Mesenchymal stem cell (in vitro differentiated cells and primary cell): ENCODE measurements around the gene SDHA.
"Not testable (repeated sequence)": the region's sequence is repeated elsewhere in the genome, so short reads cannot be mapped to it uniquely, and the experiment has no call there.

ENCODE experiments used
- DNase-seq: peaks from one replicate; pipeline ENCODE4 v3.0.0-alpha.2; 2013
- H2AFZ ChIP-seq: one replicate; pipeline ENCODE4 v1.6.1; 2013; ENCODE audit warnings: low read depth, mild to moderate bottlenecking, control low read depth, inconsistent platforms, low read length, moderate library complexity
- H2AK5ac ChIP-seq: 2 replicates; pipeline ENCODE4 v1.6.1; 2013; ENCODE audit warnings: low read length, moderate library complexity, mild to moderate bottlenecking, inconsistent platforms; ENCODE audit not compliant: severe bottlenecking
- H2BK120ac ChIP-seq: one replicate; pipeline ENCODE4 v1.6.1; 2013; ENCODE audit warnings: low read depth, mild to moderate bottlenecking, inconsistent platforms, low read length, moderate library complexity
- H2BK12ac ChIP-seq, 2 experiments: one replicate each; pipeline ENCODE4 v1.6.1; 2013; ENCODE audit warnings: inconsistent platforms in 2 of 2, low read length in 2 of 2, mild to moderate bottlenecking in 2 of 2, moderate library complexity in 2 of 2, control low read depth in 1 of 2
- H2BK15ac ChIP-seq: one replicate; pipeline ENCODE4 v1.6.1; 2013; ENCODE audit warnings: mild to moderate bottlenecking, low read depth, inconsistent platforms; ENCODE audit not compliant: poor library complexity, severe bottlenecking
- H2BK5ac ChIP-seq: 2 replicates; pipeline ENCODE4 v1.6.1; 2013; ENCODE audit warnings: low read depth, mild to moderate bottlenecking, low read length, control low read depth, inconsistent platforms; ENCODE audit not compliant: poor library complexity, severe bottlenecking
- H3K14ac ChIP-seq, 2 experiments: one replicate each; pipeline ENCODE4 v1.6.1; 2013; ENCODE audit warnings: inconsistent platforms in 2 of 2, low read length in 2 of 2, control low read depth in 1 of 2, mild to moderate bottlenecking in 1 of 2, moderate library complexity in 1 of 2
- H3K18ac ChIP-seq, 2 experiments: one replicate each; pipeline ENCODE4 v1.6.1; 2013; ENCODE audit warnings: inconsistent platforms in 2 of 2, low read length in 2 of 2, control low read depth in 1 of 2, low read depth in 1 of 2, mild to moderate bottlenecking in 1 of 2
- H3K23ac ChIP-seq, 2 experiments: one replicate each; pipeline ENCODE4 v1.6.1; 2013; ENCODE audit warnings: inconsistent platforms in 2 of 2, low read length in 2 of 2, mild to moderate bottlenecking in 2 of 2, moderate library complexity in 2 of 2, control low read depth in 1 of 2
- H3K27ac ChIP-seq: 2 replicates; pipeline ENCODE4 v1.5.1; 2013; ENCODE audit warnings: mild to moderate bottlenecking, moderate library complexity, low read length, control low read depth, inconsistent platforms; ENCODE audit not compliant: poor library complexity, severe bottlenecking
- H3K27me3 ChIP-seq, 2 experiments: 2 replicates each; pipeline versions ENCODE4 v1.6.1 to v1.7.0; 2013; ENCODE audit warnings: low read length in 2 of 2, mild to moderate bottlenecking in 2 of 2, moderate library complexity in 2 of 2, control low read depth in 1 of 2, inconsistent platforms in 1 of 2; ENCODE audit not compliant: control insufficient read depth in 1 of 2, insufficient read depth in 1 of 2
- H3K36me3 ChIP-seq, 2 experiments: 2 replicates each; pipeline versions ENCODE4 v1.6.1 to v1.7.0; 2013; ENCODE audit warnings: low read length in 2 of 2, control low read depth in 1 of 2, inconsistent platforms in 1 of 2, low read depth in 1 of 2, mild to moderate bottlenecking in 1 of 2; ENCODE audit not compliant: insufficient read depth in 2 of 2, control insufficient read depth in 1 of 2
- H3K4ac ChIP-seq, 2 experiments: one replicate each; pipeline ENCODE4 v1.6.1; 2013; ENCODE audit warnings: inconsistent platforms in 2 of 2, low read length in 2 of 2, mild to moderate bottlenecking in 2 of 2, moderate library complexity in 2 of 2, control low read depth in 1 of 2, low read depth in 1 of 2
- H3K4me1 ChIP-seq: 2 replicates; pipeline ENCODE4 v1.6.1; 2013; ENCODE audit warnings: low read depth, low read length, control low read depth; ENCODE audit not compliant: control insufficient read depth, insufficient read depth
- H3K4me2 ChIP-seq: 2 replicates; pipeline ENCODE4 v1.6.1; 2013; ENCODE audit warnings: low read length, mild to moderate bottlenecking, inconsistent platforms; ENCODE audit not compliant: poor library complexity, severe bottlenecking
- H3K4me3 ChIP-seq, 2 experiments: 2 replicates each; pipeline versions ENCODE4 v1.5.1 to v1.7.0; 2013; ENCODE audit warnings: low read length in 2 of 2, mild to moderate bottlenecking in 2 of 2, control low read depth in 1 of 2, low read depth in 1 of 2; ENCODE audit not compliant: insufficient read depth in 1 of 2
- H3K79me1 ChIP-seq: replicated peaks from 2 replicates; pipeline ENCODE4 v1.6.1; 2013; ENCODE audit warnings: mild to moderate bottlenecking, control low read depth, low read length, inconsistent platforms; ENCODE audit not compliant: poor library complexity, severe bottlenecking
- H3K9ac ChIP-seq: 2 replicates; pipeline ENCODE4 v1.7.0; 2013; ENCODE audit warnings: mild to moderate bottlenecking, low read length, moderate library complexity
- H3K9me3 ChIP-seq: 2 replicates; pipeline ENCODE4 v1.7.0; 2013; ENCODE audit warnings: mild to moderate bottlenecking, low read length; ENCODE audit not compliant: control insufficient read depth
- H4K8ac ChIP-seq: one replicate; pipeline ENCODE4 v1.6.1; 2013; ENCODE audit warnings: inconsistent platforms, mild to moderate bottlenecking, low read length, moderate library complexity
- H4K91ac ChIP-seq: one replicate; pipeline ENCODE4 v1.6.1; 2013; ENCODE audit warnings: mild to moderate bottlenecking, low read length, inconsistent platforms
- WGBS: methylation state at CpG from one replicate; pipeline ENCODE4 v1.1.7; 2013; ENCODE audit warnings: mixed read lengths; 5-methylcytosine and 5-hydroxymethylcytosine counted together

The SDHA gene

DNA sequence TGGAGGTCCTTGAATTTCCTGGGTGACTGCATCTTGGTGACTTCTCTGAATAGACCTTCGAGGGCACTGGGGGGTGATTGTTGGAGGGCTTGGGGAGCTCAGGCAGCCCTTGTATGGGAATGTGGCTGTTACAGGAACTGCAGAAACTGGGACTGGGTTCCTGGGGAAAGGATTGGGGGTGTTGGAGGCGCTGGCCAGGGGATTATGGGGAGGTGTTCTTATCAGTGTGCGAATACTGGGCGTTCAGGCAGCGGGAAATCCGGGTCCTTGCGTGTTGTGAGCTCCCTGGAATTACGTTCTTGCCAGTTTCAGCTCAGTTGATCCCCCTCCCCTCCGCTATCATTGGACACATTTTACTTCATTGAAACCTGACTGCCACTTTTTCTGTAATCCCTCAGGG, 55.0 kb downstream of the SDHA start:
- H3K9me3 ChIP-seq, H3K27ac ChIP-seq, H4K91ac ChIP-seq, H2BK12ac ChIP-seq, H2AFZ ChIP-seq, H3K4me2 ChIP-seq, H4K8ac ChIP-seq, H3K79me1 ChIP-seq, H3K23ac ChIP-seq, H3K14ac ChIP-seq, H2BK15ac ChIP-seq, H3K4me1 ChIP-seq, H2AK5ac ChIP-seq, H3K4ac ChIP-seq, H2BK5ac ChIP-seq, H2BK120ac ChIP-seq, H3K27me3 ChIP-seq, H3K18ac ChIP-seq, DNase-seq: not testable (repeated sequence)
- H3K4me3 ChIP-seq: peak overlapping the region in 1 of 2 experiments; percentile 71
- WGBS: 91% methylated on average over 7 of the region's 9 CpGs
- H3K9ac ChIP-seq: peak overlapping the region; percentile 59
- peaks cover 6 to 26% of the 10 kb centered on the region in 2 experiments for H3K36me3 ChIP-seq

DNA sequence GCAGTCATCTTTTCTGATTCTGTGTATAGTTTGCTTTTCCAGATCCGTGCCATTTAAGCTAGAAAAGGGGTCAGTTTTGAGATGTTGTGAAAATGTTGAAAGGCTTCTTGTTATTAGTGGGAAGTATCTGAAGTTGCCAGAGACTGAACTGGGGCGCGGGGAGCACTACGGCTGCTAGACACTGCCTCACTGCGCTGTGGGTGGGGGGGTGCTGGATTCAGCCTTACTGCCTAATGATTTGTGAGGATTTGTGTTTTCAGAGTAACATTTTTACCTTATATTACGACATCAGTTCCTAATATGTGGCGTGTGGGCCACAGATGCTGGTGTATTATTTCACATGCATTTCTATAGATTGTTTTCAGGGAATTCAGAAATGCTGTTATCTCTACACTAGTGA, 55.4 kb downstream of the SDHA start:
- not testable (repeated sequence) for H4K91ac ChIP-seq, H3K9me3 ChIP-seq, H2AK5ac ChIP-seq, H3K14ac ChIP-seq, H3K79me1 ChIP-seq, DNase-seq, H3K23ac ChIP-seq, H3K4me2 ChIP-seq, H3K27me3 ChIP-seq, H2AFZ ChIP-seq, H3K4me1 ChIP-seq, H3K18ac ChIP-seq, H2BK12ac ChIP-seq, H3K4ac ChIP-seq, H2BK15ac ChIP-seq, H3K27ac ChIP-seq, H2BK5ac ChIP-seq, H4K8ac ChIP-seq, H2BK120ac ChIP-seq
- WGBS: 95% methylated on average over 5 of the region's 7 CpGs
- peak overlapping the region in 1 of 2 experiments; percentile 71 for H3K4me3 ChIP-seq
- H3K36me3 ChIP-seq: peaks cover 7 to 26% of the 10 kb centered on the region in 2 experiments
- H3K9ac ChIP-seq: peak overlapping the region; percentile 59

DNA sequence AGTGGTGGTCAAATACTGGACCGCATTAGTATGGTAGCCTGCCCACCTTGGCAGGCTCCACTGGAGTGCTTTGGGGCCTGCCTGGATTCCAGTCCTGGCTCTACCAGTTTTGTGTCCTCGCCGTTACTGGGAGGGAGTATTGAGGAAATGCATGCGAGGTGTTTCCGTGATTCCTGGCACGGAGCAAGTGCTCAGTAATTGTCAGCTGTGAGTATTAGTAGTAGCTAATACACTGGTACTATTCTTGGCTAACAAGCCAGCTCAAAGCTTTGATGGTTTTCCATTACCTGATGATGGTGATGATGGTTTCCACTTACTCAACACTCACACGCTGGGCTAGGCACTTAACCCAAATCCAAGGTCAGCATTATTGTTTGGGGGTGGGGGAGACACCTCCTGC, 56.2 kb downstream of the SDHA start:
- not testable (repeated sequence) for H4K91ac ChIP-seq, DNase-seq, H3K27ac ChIP-seq, H3K23ac ChIP-seq, H2AK5ac ChIP-seq, H3K4me2 ChIP-seq, H3K4me3 ChIP-seq, H2BK12ac ChIP-seq, H2AFZ ChIP-seq, H3K27me3 ChIP-seq, H4K8ac ChIP-seq, H2BK120ac ChIP-seq, H3K18ac ChIP-seq, H3K79me1 ChIP-seq, H3K9ac ChIP-seq, H2BK5ac ChIP-seq, H3K9me3 ChIP-seq, H3K14ac ChIP-seq, H3K4ac ChIP-seq, H2BK15ac ChIP-seq
- Histone ChIP-seq H3K4me1 (peaks cover 12% of the 10 kb centered on the region), H3K36me3 (peaks cover 16 to 30% of the 10 kb centered on the region in 2 experiments)
- 88% methylated on average over 3 of the region's 7 CpGs for WGBS

DNA sequence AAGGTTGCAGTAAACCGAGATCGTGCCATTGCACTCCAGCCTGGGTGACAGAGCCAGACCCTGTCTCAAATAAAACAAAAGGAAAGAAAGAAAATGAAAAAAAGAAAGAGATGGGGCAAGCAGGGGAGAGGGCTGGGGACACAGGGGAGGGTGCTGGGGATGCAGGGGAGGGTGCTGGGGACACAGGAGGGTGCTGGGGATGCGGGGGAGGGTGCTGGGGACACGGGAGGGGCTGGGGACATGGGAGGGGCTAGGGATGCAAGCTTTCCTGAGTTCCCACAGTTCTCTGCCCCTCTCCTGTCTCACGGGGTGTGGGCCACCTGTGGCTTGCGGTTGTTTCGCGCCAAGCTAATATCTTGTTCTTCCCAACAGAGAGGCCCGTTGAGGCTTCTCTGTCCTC, 60.5 kb downstream of the SDHA start:
- no peak overlapping the region for H2AFZ ChIP-seq
- 87% methylated on average over 7 of the region's 9 CpGs for WGBS
- no peak overlapping the region for H3K18ac ChIP-seq

More for the DNA sequence above, 60.5 kb downstream of the SDHA start:
- no peak overlapping the region for H2BK120ac ChIP-seq
- H3K9ac ChIP-seq: no peak overlapping the region
- H4K8ac ChIP-seq: no peak overlapping the region
- H2BK15ac ChIP-seq: no peak overlapping the region
- no peak overlapping the region for H2AK5ac ChIP-seq
- H3K4me3 ChIP-seq: no peak overlapping the region
- H2BK5ac ChIP-seq: no peak overlapping the region
- no peak overlapping the region for H4K91ac ChIP-seq
- no peak overlapping the region for H3K23ac ChIP-seq
- peaks cover 2% of the 10 kb centered on the region for H3K4me1 ChIP-seq
- H3K14ac ChIP-seq: no peak overlapping the region
- no peak for DNase-seq
- no peaks in the 10 kb centered on the region for H3K9me3 ChIP-seq
- H3K79me1 ChIP-seq: peaks cover 16% of the 10 kb centered on the region
- no peak overlapping the region for H3K27ac ChIP-seq
- H3K27me3 ChIP-seq: no peaks in the 10 kb centered on the region
- no peak overlapping the region for H3K4ac ChIP-seq
- no peak overlapping the region for H2BK12ac ChIP-seq
- H3K36me3 ChIP-seq: peaks cover 25 to 48% of the 10 kb centered on the region in 2 experiments
- no peak overlapping the region for H3K4me2 ChIP-seq
